ENCODE data around the gene IARS2. TPM values are rescaled to one million over a fixed set of nuclear protein-coding genes. Genes with fewer than 3 reads are reported as not detected.

The IARS2 gene
- total and polyA plus RNA-seq, 2 experiments from 2014 or later = 55.2 to 85.8 TPM

DNA sequence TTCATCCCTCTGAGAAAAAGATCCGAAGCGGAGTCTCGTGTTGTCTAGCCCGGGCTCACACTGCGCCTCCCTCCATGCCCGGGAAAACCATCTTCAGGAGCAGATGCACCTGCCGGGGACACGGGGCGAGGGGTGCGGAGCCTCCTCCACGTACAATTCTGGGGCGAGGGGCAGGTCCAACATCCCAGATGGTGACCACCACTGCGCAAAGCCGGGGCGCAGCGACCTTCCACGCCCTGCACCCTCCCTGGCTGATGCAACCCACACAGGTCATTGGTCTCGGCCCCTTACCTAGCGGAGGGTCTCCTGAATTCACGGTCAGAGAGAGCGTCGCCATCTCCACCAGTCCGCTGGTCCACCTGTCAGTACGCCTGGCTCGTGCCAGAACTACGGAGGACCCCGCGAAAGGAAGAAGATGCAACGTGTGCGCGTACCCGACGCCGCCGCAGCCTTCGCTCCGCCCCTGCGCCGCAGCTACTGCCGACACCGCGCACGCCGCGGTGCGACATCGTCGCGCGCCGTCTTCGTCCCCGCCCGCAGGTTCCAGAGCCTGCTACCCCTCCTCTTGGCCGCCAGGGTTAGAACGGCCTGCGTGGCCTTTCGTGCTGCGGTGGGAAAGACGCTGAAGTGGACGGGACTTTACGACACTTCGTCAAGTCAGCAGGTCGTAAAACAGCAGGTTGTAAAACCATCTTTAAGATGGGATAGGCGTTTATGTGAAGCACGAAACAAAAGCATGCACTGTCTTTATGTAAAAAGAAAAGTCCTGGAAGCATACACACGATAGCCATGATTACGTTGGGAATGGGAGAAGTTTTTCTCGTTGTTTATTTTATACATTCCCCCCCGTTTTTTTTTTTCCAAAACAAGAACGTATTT, 47.6 kb upstream of the IARS2 start, which contains the start of gene EPRS1:
Gene EPRS1, minus strand, starts transcription at position 454 of the 879 bp plus-strand sequence. Its CDS starts 117 bp downstream, at position 337.
- peak within 1 kb of the TSS; percentile 89 for H3K27ac ChIP-seq
- H4K20me1 ChIP-seq (ENCODE audit: insufficient read depth, poor library complexity, severe bottlenecking) = no peaks in the 10 kb centered on the region
- peak; percentile 96 for DNase-seq (ENCODE audit: low spot score)
- H3K9me3 ChIP-seq (ENCODE audit: low read depth) = no peaks in the 10 kb centered on the region
- H3K9me2 ChIP-seq (replicated peaks; ENCODE audit: insufficient read depth) = no peaks in the 10 kb centered on the region
- peaks cover 6% of the 10 kb centered on the region for H3K4me1 ChIP-seq (ENCODE audit: insufficient read depth)
- peak within 1 kb of the TSS; percentile 85 for H3K4me2 ChIP-seq
- H3K27me3 ChIP-seq = no peaks in the 10 kb centered on the region
- H3K79me2 ChIP-seq = peaks cover 44% of the 10 kb centered on the region
- no peak for TF ChIP-seq EZH2phosphoT487 (IDR thresholded peaks at IDR 0.05; ENCODE audit: low read depth, severe bottlenecking, unreplicated experiment)
- no peak for TF ChIP-seq EZH2 (IDR thresholded peaks at IDR 0.05; ENCODE audit: borderline replicate concordance)
- TF ChIP-seq, protein P1, sequence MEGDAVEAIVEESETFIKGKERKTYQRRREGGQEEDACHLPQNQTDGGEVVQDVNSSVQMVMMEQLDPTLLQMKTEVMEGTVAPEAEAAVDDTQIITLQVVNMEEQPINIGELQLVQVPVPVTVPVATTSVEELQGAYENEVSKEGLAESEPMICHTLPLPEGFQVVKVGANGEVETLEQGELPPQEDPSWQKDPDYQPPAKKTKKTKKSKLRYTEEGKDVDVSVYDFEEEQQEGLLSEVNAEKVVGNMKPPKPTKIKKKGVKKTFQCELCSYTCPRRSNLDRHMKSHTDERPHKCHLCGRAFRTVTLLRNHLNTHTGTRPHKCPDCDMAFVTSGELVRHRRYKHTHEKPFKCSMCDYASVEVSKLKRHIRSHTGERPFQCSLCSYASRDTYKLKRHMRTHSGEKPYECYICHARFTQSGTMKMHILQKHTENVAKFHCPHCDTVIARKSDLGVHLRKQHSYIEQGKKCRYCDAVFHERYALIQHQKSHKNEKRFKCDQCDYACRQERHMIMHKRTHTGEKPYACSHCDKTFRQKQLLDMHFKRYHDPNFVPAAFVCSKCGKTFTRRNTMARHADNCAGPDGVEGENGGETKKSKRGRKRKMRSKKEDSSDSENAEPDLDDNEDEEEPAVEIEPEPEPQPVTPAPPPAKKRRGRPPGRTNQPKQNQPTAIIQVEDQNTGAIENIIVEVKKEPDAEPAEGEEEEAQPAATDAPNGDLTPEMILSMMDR (IDR thresholded peaks at IDR 0.05; ENCODE audit: poor library complexity) = peak; percentile 49
- peak within 1 kb of the TSS; percentile 67 for H3K4me3 ChIP-seq
- under 1% methylated on average over 71 of the region's 71 CpGs for WGBS (ENCODE audit: low lambda C conversion rate, missing lambda C conversion rate)
- H2AFZ ChIP-seq = peak within 1 kb of the TSS; percentile 94
- H3K36me3 ChIP-seq (replicated peaks; ENCODE audit: insufficient read depth, low read depth) = no peaks in the 10 kb centered on the region

DNA sequence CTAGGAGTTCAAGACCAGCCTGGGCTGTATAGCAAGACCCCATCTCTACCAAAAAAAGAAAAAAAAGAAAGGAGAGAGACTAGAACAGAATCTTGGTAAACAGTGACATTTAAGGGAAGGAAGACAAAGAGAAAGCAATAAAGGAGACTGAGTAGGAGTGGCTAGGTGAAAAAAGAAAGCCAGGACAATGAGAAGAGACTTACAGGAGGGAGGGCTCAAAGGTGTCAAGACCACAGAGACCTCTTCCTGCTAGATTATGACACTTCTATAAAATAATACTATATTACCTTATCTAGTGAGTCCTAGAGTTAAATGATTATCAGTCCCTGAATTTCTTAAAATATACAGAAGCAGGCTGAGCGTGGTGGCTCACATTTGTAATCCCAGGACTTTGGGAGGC, 37.6 kb upstream of the IARS2 start:
- Histone ChIP-seq H2AFZ (no peak overlapping the region), H3K27me3 (no peaks in the 10 kb centered on the region), H4K20me1 (ENCODE audit: insufficient read depth, poor library complexity, severe bottlenecking) (no peaks in the 10 kb centered on the region), H3K4me1 (ENCODE audit: insufficient read depth) (no peaks in the 10 kb centered on the region), H3K36me3 (replicated peaks; ENCODE audit: insufficient read depth, low read depth) (no peaks in the 10 kb centered on the region), H3K27ac (no peak overlapping the region), H3K4me2 (no peak overlapping the region), H3K9me2 (replicated peaks; ENCODE audit: insufficient read depth) (no peaks in the 10 kb centered on the region), H3K4me3 (no peak overlapping the region), H3K79me2 (no peaks in the 10 kb centered on the region), H3K9me3 (ENCODE audit: low read depth) (no peaks in the 10 kb centered on the region)
- TF ChIP-seq, protein P1 (IDR thresholded peaks at IDR 0.05; ENCODE audit: poor library complexity) = no peak
- TF ChIP-seq EZH2phosphoT487 (IDR thresholded peaks at IDR 0.05; ENCODE audit: low read depth, severe bottlenecking, unreplicated experiment) = no peak
- TF ChIP-seq EZH2 (IDR thresholded peaks at IDR 0.05; ENCODE audit: borderline replicate concordance) = no peak
- DNase-seq (ENCODE audit: low spot score) = no peak
- WGBS (ENCODE audit: low lambda C conversion rate, missing lambda C conversion rate) = 100% methylated on average over 1 of the region's 1 CpG

DNA sequence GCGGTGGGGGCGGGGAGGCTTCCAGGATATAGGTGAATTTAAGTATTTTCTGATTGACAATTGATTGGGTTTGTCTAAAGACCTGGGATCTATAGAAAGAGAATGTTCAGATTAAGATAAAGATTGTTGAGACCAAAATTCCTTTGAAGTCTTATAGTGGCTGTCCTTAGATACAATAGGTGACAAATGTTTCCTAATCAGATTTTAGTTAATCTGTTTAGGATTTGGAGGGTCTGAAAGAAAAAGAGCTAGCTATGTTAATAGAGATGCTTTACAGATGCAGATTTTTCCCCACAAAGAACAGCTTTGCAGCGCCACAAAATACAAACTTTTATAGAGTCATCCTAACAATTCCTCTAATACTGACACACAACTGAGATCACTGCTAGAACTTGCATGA, 33.1 kb upstream of the IARS2 start:
- 83% methylated on average over 3 of the region's 3 CpGs for WGBS (ENCODE audit: low lambda C conversion rate, missing lambda C conversion rate)

More for the DNA sequence above, 33.1 kb upstream of the IARS2 start:
- Histone ChIP-seq H3K4me2 (no peak overlapping the region), H3K79me2 (no peaks in the 10 kb centered on the region), H2AFZ (no peak overlapping the region), H4K20me1 (ENCODE audit: insufficient read depth, poor library complexity, severe bottlenecking) (no peaks in the 10 kb centered on the region), H3K4me3 (no peak overlapping the region), H3K9me3 (ENCODE audit: low read depth) (no peaks in the 10 kb centered on the region), H3K4me1 (ENCODE audit: insufficient read depth) (no peaks in the 10 kb centered on the region), H3K36me3 (replicated peaks; ENCODE audit: insufficient read depth, low read depth) (no peaks in the 10 kb centered on the region), H3K9me2 (replicated peaks; ENCODE audit: insufficient read depth) (no peaks in the 10 kb centered on the region), H3K27ac (no peak overlapping the region), H3K27me3 (no peaks in the 10 kb centered on the region)
- TF ChIP-seq, protein P1 (IDR thresholded peaks at IDR 0.05; ENCODE audit: poor library complexity) = no peak
- TF ChIP-seq EZH2 (IDR thresholded peaks at IDR 0.05; ENCODE audit: borderline replicate concordance) (no peak), EZH2phosphoT487 (IDR thresholded peaks at IDR 0.05; ENCODE audit: low read depth, severe bottlenecking, unreplicated experiment) (no peak)
- no peak for DNase-seq (ENCODE audit: low spot score)

All from hepatocyte (in vitro differentiated cells).